HG03521 (cell line): Measurements from ENCODE around the gene VWA8.
"Not testable (repeated sequence)": the region's sequence is repeated elsewhere in the genome, so short reads cannot be mapped to it uniquely, and the experiment has no call there.

ENCODE experiments used
- ATAC-seq: cut with Tn5 transposase; IDR thresholded peaks from one replicate; pipeline ENCODE4 v1.9.1; 2021; ENCODE audit warnings: mild to moderate bottlenecking, moderate library complexity; ENCODE audit not compliant: unreplicated experiment

VWA8 gene

DNA sequence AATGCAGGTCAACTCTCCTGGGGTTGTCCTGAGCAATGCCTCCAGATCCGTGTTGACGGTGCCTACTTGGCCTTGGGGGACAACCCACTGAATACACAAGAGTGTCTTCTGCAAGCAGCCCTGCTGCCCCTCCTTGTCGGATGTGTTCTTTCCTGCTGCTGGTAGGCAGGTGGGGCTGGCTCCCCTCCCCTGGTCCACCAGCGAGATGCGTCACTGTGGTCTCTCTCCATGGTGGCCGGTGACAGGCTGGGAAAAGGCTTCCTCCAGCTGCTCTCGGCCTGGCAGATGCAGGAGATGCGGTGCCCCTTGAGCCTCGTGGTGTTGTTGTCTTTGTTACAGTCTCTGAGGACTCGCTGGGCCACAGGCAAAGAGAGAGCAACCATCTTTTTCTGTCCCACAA is 418.6 kb downstream of the VWA8 start:
- ATAC-seq = no peak

DNA sequence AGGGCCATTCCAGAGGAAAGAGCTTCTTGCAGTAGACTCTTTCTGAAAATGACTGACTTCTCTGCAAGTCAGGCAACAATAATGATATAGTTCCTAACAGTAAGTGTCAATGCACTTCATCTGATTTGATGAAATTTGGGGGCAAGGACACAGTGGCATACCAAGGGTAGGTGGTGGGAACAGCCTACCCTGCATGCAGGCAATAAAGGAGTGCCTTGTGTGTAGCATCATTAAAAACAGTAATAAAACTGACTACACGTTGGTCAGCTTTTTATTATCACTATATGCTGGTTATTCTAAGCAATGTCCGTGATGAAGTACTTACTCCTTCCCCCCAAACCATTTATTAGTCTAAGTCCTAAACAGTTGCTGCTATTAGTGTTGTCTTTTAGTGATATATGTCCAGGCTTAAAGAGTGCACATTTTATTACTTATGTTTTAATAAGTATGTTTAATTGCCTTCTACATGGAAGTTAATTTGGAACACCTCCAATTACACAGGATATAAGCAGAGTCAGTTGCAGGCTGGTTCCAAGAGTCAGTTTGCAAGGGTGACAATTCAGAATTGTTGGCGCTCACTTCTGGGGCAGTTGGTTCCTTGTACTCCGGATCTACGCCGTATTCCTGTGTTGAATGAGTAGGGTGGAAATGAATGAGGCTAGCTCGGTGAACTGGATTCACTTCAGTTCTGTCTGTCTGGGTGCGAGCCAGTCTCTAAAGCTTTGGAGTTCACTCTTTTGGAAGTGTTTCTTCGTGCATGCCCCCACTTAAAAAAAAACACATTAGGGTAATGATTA is 419.6 kb downstream of the VWA8 start:
- no peak for ATAC-seq

DNA sequence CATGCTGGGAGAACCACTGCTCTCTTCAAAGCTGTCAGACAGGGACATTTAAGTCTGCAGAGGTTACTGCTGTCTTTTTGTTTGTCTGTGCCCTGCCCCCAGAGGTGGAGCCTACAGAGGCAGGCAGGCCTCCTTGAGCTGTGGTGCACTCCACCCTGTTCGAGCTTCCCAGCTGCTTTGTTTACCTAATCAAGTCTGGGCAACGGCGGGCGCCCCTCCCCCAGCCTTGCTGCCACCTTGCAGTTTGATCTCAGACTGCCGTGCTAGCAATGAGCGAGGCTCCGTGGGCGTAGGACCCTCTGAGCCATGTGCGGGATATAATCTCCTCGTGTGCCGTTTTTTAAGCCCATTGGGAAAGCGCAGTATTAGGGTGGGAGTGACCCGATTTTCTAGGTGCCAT is 420.7 kb downstream of the VWA8 start:
- not testable (repeated sequence) for ATAC-seq

DNA sequence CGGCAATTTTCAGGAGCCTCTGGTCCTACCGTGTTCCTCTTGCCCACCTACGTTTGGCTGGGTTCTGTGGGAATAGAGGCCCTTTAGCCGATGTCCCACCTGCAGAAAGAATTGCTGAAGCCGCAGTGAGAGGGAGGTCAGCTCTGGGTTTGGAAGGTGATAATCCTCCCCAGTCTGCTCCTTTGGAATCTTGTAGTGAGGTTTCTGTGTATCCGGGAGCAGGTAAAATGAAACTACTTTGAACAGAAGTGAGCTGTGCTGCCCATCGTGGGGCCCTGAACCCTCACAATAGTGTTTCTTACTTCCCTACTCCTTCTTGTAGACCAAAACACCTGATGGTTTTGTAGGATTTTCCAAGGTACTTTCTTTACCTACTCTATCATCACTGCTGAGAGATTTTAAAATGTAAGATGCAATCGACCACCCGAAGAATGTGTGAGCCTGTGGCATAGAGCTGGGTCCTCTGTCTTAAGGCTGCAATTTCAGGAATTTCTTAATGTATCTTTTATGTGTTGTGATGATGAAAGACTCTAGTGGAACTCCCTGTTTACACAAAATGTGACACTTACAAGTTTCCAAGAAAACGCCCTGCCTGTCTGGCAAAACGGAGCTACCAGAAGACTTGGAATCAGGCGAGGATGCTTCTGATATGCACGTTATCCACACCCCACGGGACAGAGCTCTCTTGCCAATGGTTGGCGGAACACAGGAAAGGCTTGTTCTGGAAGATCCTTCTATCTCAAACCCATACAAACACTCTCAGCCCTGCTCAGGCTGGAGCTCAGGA is 427.4 kb downstream of the VWA8 start:
- no peak for ATAC-seq

DNA sequence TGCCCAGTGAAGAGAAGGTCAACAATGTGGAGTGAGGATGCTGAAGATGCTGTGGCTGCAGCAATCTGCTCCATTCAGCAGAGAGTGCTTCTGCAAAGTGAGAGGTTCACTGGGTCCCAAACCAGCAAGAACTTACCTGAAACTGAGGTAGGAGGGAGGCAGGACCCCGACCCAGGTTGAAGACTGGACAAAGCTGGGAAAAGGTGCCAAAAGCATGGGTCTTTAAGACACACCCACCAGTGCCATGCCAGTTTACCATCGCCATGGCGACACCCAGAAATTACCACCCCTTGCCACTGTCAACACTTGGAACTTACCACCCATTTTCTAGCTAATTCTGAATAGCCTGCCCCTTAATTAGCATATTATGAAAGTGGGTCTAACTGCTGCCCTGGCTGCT is 432.9 kb downstream of the VWA8 start:
- ATAC-seq = no peak

- no peak for ATAC-seq
Observed at GRCh38 chr13:41520660-41521630, 440.0 kb downstream of the VWA8 start.

- no peak for ATAC-seq
Observed at GRCh38 chr13:41520016-41520659, 440.8 kb downstream of the VWA8 start.
